Mesenchymal stem cell (in vitro differentiated cells and primary cell): ENCODE results near the gene HOXC10.

ENCODE experiments used
- DNase-seq: peaks from one replicate; pipeline ENCODE4 v3.0.0-alpha.2; 2013
- H2AFZ ChIP-seq: one replicate; pipeline ENCODE4 v1.6.1; 2013; ENCODE audit warnings: low read depth, mild to moderate bottlenecking, control low read depth, inconsistent platforms, low read length, moderate library complexity
- H2AK5ac ChIP-seq: 2 replicates; pipeline ENCODE4 v1.6.1; 2013; ENCODE audit warnings: low read length, moderate library complexity, mild to moderate bottlenecking, inconsistent platforms; ENCODE audit not compliant: severe bottlenecking
- H2BK120ac ChIP-seq: one replicate; pipeline ENCODE4 v1.6.1; 2013; ENCODE audit warnings: low read depth, mild to moderate bottlenecking, inconsistent platforms, low read length, moderate library complexity
- H2BK12ac ChIP-seq, 2 experiments: one replicate each; pipeline ENCODE4 v1.6.1; 2013; ENCODE audit warnings: inconsistent platforms in 2 of 2, low read length in 2 of 2, mild to moderate bottlenecking in 2 of 2, moderate library complexity in 2 of 2, control low read depth in 1 of 2
- H2BK15ac ChIP-seq: one replicate; pipeline ENCODE4 v1.6.1; 2013; ENCODE audit warnings: mild to moderate bottlenecking, low read depth, inconsistent platforms; ENCODE audit not compliant: poor library complexity, severe bottlenecking
- H2BK5ac ChIP-seq: 2 replicates; pipeline ENCODE4 v1.6.1; 2013; ENCODE audit warnings: low read depth, mild to moderate bottlenecking, low read length, control low read depth, inconsistent platforms; ENCODE audit not compliant: poor library complexity, severe bottlenecking
- H3K14ac ChIP-seq, 2 experiments: one replicate each; pipeline ENCODE4 v1.6.1; 2013; ENCODE audit warnings: inconsistent platforms in 2 of 2, low read length in 2 of 2, control low read depth in 1 of 2, mild to moderate bottlenecking in 1 of 2, moderate library complexity in 1 of 2
- H3K18ac ChIP-seq, 2 experiments: one replicate each; pipeline ENCODE4 v1.6.1; 2013; ENCODE audit warnings: inconsistent platforms in 2 of 2, low read length in 2 of 2, control low read depth in 1 of 2, low read depth in 1 of 2, mild to moderate bottlenecking in 1 of 2
- H3K23ac ChIP-seq, 2 experiments: one replicate each; pipeline ENCODE4 v1.6.1; 2013; ENCODE audit warnings: inconsistent platforms in 2 of 2, low read length in 2 of 2, mild to moderate bottlenecking in 2 of 2, moderate library complexity in 2 of 2, control low read depth in 1 of 2
- H3K27ac ChIP-seq: 2 replicates; pipeline ENCODE4 v1.5.1; 2013; ENCODE audit warnings: mild to moderate bottlenecking, moderate library complexity, low read length, control low read depth, inconsistent platforms; ENCODE audit not compliant: poor library complexity, severe bottlenecking
- H3K27me3 ChIP-seq, 2 experiments: 2 replicates each; pipeline versions ENCODE4 v1.6.1 to v1.7.0; 2013; ENCODE audit warnings: low read length in 2 of 2, mild to moderate bottlenecking in 2 of 2, moderate library complexity in 2 of 2, control low read depth in 1 of 2, inconsistent platforms in 1 of 2; ENCODE audit not compliant: control insufficient read depth in 1 of 2, insufficient read depth in 1 of 2
- H3K36me3 ChIP-seq, 2 experiments: 2 replicates each; pipeline versions ENCODE4 v1.6.1 to v1.7.0; 2013; ENCODE audit warnings: low read length in 2 of 2, control low read depth in 1 of 2, inconsistent platforms in 1 of 2, low read depth in 1 of 2, mild to moderate bottlenecking in 1 of 2; ENCODE audit not compliant: insufficient read depth in 2 of 2, control insufficient read depth in 1 of 2
- H3K4ac ChIP-seq, 2 experiments: one replicate each; pipeline ENCODE4 v1.6.1; 2013; ENCODE audit warnings: inconsistent platforms in 2 of 2, low read length in 2 of 2, mild to moderate bottlenecking in 2 of 2, moderate library complexity in 2 of 2, control low read depth in 1 of 2, low read depth in 1 of 2
- H3K4me1 ChIP-seq: 2 replicates; pipeline ENCODE4 v1.6.1; 2013; ENCODE audit warnings: low read depth, low read length, control low read depth; ENCODE audit not compliant: control insufficient read depth, insufficient read depth
- H3K4me2 ChIP-seq: 2 replicates; pipeline ENCODE4 v1.6.1; 2013; ENCODE audit warnings: low read length, mild to moderate bottlenecking, inconsistent platforms; ENCODE audit not compliant: poor library complexity, severe bottlenecking
- H3K4me3 ChIP-seq, 2 experiments: 2 replicates each; pipeline versions ENCODE4 v1.5.1 to v1.7.0; 2013; ENCODE audit warnings: low read length in 2 of 2, mild to moderate bottlenecking in 2 of 2, control low read depth in 1 of 2, low read depth in 1 of 2; ENCODE audit not compliant: insufficient read depth in 1 of 2
- H3K79me1 ChIP-seq: replicated peaks from 2 replicates; pipeline ENCODE4 v1.6.1; 2013; ENCODE audit warnings: mild to moderate bottlenecking, control low read depth, low read length, inconsistent platforms; ENCODE audit not compliant: poor library complexity, severe bottlenecking
- H3K9ac ChIP-seq: 2 replicates; pipeline ENCODE4 v1.7.0; 2013; ENCODE audit warnings: mild to moderate bottlenecking, low read length, moderate library complexity
- H3K9me3 ChIP-seq: 2 replicates; pipeline ENCODE4 v1.7.0; 2013; ENCODE audit warnings: mild to moderate bottlenecking, low read length; ENCODE audit not compliant: control insufficient read depth
- H4K8ac ChIP-seq: one replicate; pipeline ENCODE4 v1.6.1; 2013; ENCODE audit warnings: inconsistent platforms, mild to moderate bottlenecking, low read length, moderate library complexity
- H4K91ac ChIP-seq: one replicate; pipeline ENCODE4 v1.6.1; 2013; ENCODE audit warnings: mild to moderate bottlenecking, low read length, inconsistent platforms
- WGBS: methylation state at CpG from one replicate; pipeline ENCODE4 v1.1.7; 2013; ENCODE audit warnings: mixed read lengths; 5-methylcytosine and 5-hydroxymethylcytosine counted together

Gene HOXC10

DNA sequence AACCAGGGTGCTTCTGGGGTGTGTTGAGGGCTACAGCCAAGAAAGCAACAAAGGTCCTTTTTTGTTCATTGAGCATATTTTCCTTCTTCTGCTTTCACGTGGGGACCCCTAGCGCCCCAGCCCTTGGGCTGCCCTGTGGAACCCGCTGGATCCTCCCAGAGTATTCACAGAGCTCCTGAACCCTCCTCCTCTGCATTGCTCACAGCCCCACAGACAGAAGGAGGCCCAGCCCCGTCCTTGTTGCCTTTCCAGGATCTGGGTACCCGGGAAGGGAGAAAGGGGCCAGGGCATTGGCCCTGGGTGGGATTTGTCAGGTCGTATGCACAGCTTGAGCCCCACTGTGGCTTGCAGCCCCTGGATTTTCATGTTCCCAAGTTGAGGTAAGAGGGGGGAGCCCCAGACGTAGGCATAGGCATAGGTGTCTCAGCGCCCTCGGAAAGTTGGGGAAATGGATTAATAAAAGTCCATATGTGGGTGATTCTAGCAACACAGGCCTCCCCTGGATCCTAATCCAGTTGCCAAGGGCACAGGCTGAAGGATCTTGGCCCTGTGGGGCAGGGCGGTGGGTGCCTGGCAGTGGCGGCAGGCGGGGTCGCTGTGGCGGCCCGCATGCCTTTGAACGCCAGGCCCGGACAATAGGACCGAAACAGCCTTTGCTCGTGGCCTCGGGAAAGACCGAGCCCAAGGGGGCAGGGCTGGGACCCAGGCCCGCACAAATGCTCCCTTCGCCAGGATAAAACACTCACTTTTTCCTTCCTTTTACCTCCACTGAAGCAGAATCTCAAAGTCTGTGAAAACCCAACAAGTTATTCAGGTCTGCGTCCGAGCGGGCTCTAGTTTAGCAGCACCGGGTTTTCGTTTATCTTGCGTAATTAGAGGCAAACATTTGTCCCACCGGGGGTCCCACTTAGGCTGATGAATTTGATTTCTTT, 3.0 kb upstream of the HOXC10 start:
- WGBS: 12% methylated on average over 29 of the region's 30 CpGs
- no peak overlapping the region for H4K8ac ChIP-seq
- no peak overlapping the region for H3K27ac ChIP-seq
- H3K14ac ChIP-seq: no peak overlapping the region
- H2BK15ac ChIP-seq: no peak overlapping the region
- no peak for DNase-seq
- peak overlapping the region; percentile 81 for H3K9ac ChIP-seq
- no peak overlapping the region for H4K91ac ChIP-seq
- H3K4me1 ChIP-seq: peaks cover 10% of the 10 kb centered on the region
- no peak overlapping the region for H3K18ac ChIP-seq
- H2BK12ac ChIP-seq: no peak overlapping the region
- no peak overlapping the region for H3K4ac ChIP-seq
- H2BK5ac ChIP-seq: no peak overlapping the region
- peaks cover 1% of the 10 kb centered on the region for H3K79me1 ChIP-seq
- peaks cover 24 to 71% of the 10 kb centered on the region in 2 experiments for H3K27me3 ChIP-seq
- H2AK5ac ChIP-seq: no peak overlapping the region
- H3K4me3 ChIP-seq: peak overlapping the region in 1 of 2 experiments; percentile 36
- H3K23ac ChIP-seq: peak overlapping the region in 1 of 2 experiments; percentile 36
- no peak overlapping the region for H2AFZ ChIP-seq
- H3K9me3 ChIP-seq: no peaks in the 10 kb centered on the region
- no peak overlapping the region for H3K4me2 ChIP-seq
- no peak overlapping the region for H2BK120ac ChIP-seq
- no peaks in the 10 kb centered on the region for H3K36me3 ChIP-seq

GRCh38 chr12:53982648-53983567, 2.0 kb upstream of the HOXC10 start:
- Histone ChIP-seq H3K18ac (no peak overlapping the region), H4K8ac (no peak overlapping the region), H3K27ac (no peak overlapping the region), H3K36me3 (no peaks in the 10 kb centered on the region), H2BK5ac (no peak overlapping the region), H3K23ac (no peak overlapping the region), H3K4me3 (peak overlapping the region in 1 of 2 experiments; percentile 36), H3K4me1 (peaks cover 15% of the 10 kb centered on the region), H2AK5ac (no peak overlapping the region), H4K91ac (no peak overlapping the region), H3K9me3 (no peaks in the 10 kb centered on the region), H2BK120ac (no peak overlapping the region), H3K79me1 (peaks cover 1% of the 10 kb centered on the region), H2BK15ac (no peak overlapping the region), H2AFZ (no peak overlapping the region), H3K14ac (no peak overlapping the region), H3K4ac (no peak overlapping the region), H3K4me2 (peak overlapping the region; percentile 25), H3K9ac (peak overlapping the region; percentile 81), H3K27me3 (peaks cover 16 to 61% of the 10 kb centered on the region in 2 experiments), H2BK12ac (no peak overlapping the region)
- 29% methylated on average over 23 of the region's 26 CpGs for WGBS
- no peak for DNase-seq

DNA sequence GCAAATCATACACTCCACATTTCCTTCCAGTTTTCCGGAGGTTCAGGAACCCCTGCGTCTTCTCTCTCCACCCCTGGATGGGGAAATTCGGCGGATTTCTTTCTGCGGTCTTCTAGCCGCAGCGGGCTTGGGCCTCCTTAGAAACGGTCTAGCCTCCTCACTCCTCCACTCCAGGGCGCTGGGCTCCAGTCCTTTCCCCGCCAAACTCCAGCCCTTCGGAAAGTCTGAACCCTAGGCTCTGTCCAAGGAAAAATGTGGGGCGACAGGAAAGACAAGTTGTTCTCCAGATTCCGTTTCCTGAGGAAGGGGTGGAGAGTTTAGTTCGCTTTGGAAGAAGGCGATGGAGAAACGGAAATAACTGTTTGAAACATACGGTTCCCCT, 1.4 kb upstream of the HOXC10 start:
- no peak for DNase-seq
- H4K8ac ChIP-seq: no peak overlapping the region
- no peak overlapping the region for H3K4ac ChIP-seq
- H4K91ac ChIP-seq: no peak overlapping the region
- H2BK120ac ChIP-seq: no peak overlapping the region
- H3K4me3 ChIP-seq: peak overlapping the region in 1 of 2 experiments; percentile 36
- H3K9me3 ChIP-seq: no peaks in the 10 kb centered on the region
- peak overlapping the region; percentile 25 for H3K4me2 ChIP-seq
- H3K27me3 ChIP-seq: peaks cover 12 to 55% of the 10 kb centered on the region in 2 experiments
- no peak overlapping the region for H3K27ac ChIP-seq
- H2BK15ac ChIP-seq: no peak overlapping the region
- H3K9ac ChIP-seq: peak overlapping the region; percentile 81
- no peak overlapping the region for H2AFZ ChIP-seq
- H3K23ac ChIP-seq: no peak overlapping the region
- H2BK5ac ChIP-seq: no peak overlapping the region
- H3K14ac ChIP-seq: no peak overlapping the region
- WGBS: 10% methylated on average over 13 of the region's 17 CpGs
- no peak overlapping the region for H2AK5ac ChIP-seq
- H3K4me1 ChIP-seq: peaks cover 17% of the 10 kb centered on the region
- peaks cover 2% of the 10 kb centered on the region for H3K79me1 ChIP-seq
- H3K18ac ChIP-seq: no peak overlapping the region
- no peak overlapping the region for H2BK12ac ChIP-seq
- no peaks in the 10 kb centered on the region for H3K36me3 ChIP-seq
